Thyroid gland (tissue), 4 donors: ENCODE data around the gene HYCC1. TPM values are rescaled to one million over a fixed set of nuclear protein-coding genes. Genes with fewer than 3 reads are reported as not detected.
"Not testable (repeated sequence)": the region's sequence is repeated elsewhere in the genome, so short reads cannot be mapped to it uniquely, and the experiment has no call there.

ENCODE experiments used
- DNase-seq, 2 donors: peaks; one replicate each; pipeline ENCODE4 v3.0.0-alpha.2; 2019
- H3K27ac ChIP-seq, 3 donors: fragments of 200-600 bp; sonication (generic); 1 replicate in 2 of 3; 2 replicates in 1 of 3; pipeline ENCODE4 v1.5.1; 2016 to 2019; ENCODE audit warnings: mild to moderate bottlenecking in 1 of 3, moderate library complexity in 1 of 3
- H3K27me3 ChIP-seq: fragments of 200-600 bp; sonication (generic); one replicate; pipeline ENCODE4 v1.5.1; 2019
- H3K36me3 ChIP-seq, 2 donors: fragments of 200-600 bp; sonication (generic); one replicate each; pipeline ENCODE4 v1.5.1; 2016 to 2019
- H3K4me1 ChIP-seq, 2 donors: fragments of 200-600 bp; sonication (generic); one replicate each; pipeline ENCODE4 v1.5.1; 2017 to 2019
- H3K4me3 ChIP-seq, 3 donors: fragments of 200-600 bp; sonication (generic); replicated peaks in 1 of 3; 1 replicate in 2 of 3; 2 replicates in 1 of 3; pipeline ENCODE4 v1.5.1; 2016; ENCODE audit warnings: mild to moderate bottlenecking in 1 of 3
- H3K9me3 ChIP-seq: fragments of 200-600 bp; sonication (generic); one replicate; pipeline ENCODE4 v1.5.1; 2017
- POLR2A ChIP-seq, 2 donors: fragments of 450-650 bp; IDR thresholded peaks; one replicate each; pipeline ENCODE4 v1.6.1; 2017; ENCODE audit warnings: antibody characterized with exemption in 2 of 2, mild to moderate bottlenecking in 2 of 2, moderate library complexity in 1 of 2
- WGBS, 2 donors: methylation state at CpG; one replicate each; pipeline ENCODE4 v1.1.5; 2017; 5-methylcytosine and 5-hydroxymethylcytosine counted together
- intact Hi-C: fragments of 100-400 bp; cut with DNase I; formaldehyde crosslinking; loops from one replicate; pipeline ENCODE4 v1.15.1; 2023
- total RNA-seq, 4 donors: library from RNA; depleted of rRNA; stranded (reverse); fragments of >200 nt; gene quantifications; one replicate each; pipeline ENCODE4 v1.2.3, GENCODE V29; 2016
- TF ChIP-seq, protein P1 (sequence below), 6 experiments: fragments of 200-600 bp in 3 of 6; fragments of 450-650 bp in 3 of 6; sonication (generic) in 3 of 6; IDR thresholded peaks; one replicate each; pipeline ENCODE4 v1.5.1; 2016 to 2019; ENCODE audit warnings: antibody characterized with exemption in 6 of 6, mild to moderate bottlenecking in 2 of 6, inconsistent platforms in 1 of 6, moderate library complexity in 1 of 6

Gene HYCC1
- total RNA-seq, 4 donors from 2014 or later: 18.5 to 38.7 (median 23.4) TPM

- H3K27me3 ChIP-seq: no peaks in the 10 kb centered on the region
- TF ChIP-seq POLR2A (IDR thresholded peaks at IDR 0.05): no peak
- TF ChIP-seq, protein P1, sequence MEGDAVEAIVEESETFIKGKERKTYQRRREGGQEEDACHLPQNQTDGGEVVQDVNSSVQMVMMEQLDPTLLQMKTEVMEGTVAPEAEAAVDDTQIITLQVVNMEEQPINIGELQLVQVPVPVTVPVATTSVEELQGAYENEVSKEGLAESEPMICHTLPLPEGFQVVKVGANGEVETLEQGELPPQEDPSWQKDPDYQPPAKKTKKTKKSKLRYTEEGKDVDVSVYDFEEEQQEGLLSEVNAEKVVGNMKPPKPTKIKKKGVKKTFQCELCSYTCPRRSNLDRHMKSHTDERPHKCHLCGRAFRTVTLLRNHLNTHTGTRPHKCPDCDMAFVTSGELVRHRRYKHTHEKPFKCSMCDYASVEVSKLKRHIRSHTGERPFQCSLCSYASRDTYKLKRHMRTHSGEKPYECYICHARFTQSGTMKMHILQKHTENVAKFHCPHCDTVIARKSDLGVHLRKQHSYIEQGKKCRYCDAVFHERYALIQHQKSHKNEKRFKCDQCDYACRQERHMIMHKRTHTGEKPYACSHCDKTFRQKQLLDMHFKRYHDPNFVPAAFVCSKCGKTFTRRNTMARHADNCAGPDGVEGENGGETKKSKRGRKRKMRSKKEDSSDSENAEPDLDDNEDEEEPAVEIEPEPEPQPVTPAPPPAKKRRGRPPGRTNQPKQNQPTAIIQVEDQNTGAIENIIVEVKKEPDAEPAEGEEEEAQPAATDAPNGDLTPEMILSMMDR (IDR thresholded peaks at IDR 0.05): peak; percentile 54 to 91 (median 80)
- H3K4me3 ChIP-seq: no peak overlapping the region
- H3K9me3 ChIP-seq: no peaks in the 10 kb centered on the region
- intact Hi-C loops: loop anchor here (5.0 kb wide), 1 partner anchor 493 kb away; no protein-coding TSS in a partner anchor
- 2 to 3% methylated on average over 2 of the region's 2 CpGs for WGBS, 2 donors
- H3K27ac ChIP-seq: no peak overlapping the region
- H3K4me1 ChIP-seq: no peaks in the 10 kb centered on the region
- H3K36me3 ChIP-seq: no peaks in the 10 kb centered on the region
- peak; percentile 39 to 41 for DNase-seq
These were observed 41.8 kb upstream of the HYCC1 start for GRCh38 chr7:23055582-23056178.

DNA sequence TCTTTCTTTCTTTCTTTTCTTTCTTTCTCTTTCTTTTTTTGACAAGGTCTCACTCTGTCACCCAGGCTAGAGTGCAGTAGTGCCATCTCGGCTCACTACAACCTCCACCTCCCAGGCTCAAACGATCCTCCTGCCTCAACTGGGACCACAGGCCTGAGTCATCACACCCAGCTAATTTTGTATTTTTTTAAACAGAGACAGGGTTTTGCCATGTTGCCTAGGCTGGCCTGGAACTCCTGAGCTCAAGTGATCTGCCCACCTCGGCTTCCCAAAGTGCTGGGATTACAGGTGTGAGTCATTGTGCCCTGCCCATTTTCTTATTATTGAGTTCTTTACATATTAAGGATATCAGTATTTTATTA, 37.2 kb upstream of the HYCC1 start:
- H3K36me3 ChIP-seq, H3K4me3 ChIP-seq, H3K9me3 ChIP-seq, H3K4me1 ChIP-seq, intact Hi-C loops, DNase-seq, H3K27me3 ChIP-seq, H3K27ac ChIP-seq: not testable (repeated sequence)
- 82 to 84% methylated on average over 3 of the region's 3 CpGs for WGBS, 2 donors

DNA sequence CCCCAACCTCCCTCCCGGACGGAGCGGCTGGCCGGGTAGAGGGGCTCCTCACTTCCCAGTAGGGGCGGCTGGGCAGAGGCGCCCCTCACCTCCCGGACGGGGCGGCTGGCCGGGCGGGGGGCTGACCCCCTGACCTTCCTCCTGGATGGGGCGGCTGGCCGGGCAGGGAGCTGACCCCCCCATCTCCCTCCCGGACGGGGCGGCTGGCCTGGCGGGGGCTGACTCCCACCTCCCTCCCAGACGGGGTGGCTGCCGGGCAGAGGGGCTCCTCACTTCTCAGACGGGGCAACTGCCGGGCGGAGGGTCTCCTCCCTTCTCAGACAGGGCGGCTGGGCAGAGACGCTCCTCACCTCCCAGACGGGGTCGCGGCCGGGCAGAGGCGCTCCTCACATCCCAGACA, 32.4 kb upstream of the HYCC1 start:
- H3K9me3 ChIP-seq, H3K27me3 ChIP-seq, H3K4me1 ChIP-seq, H3K27ac ChIP-seq, intact Hi-C loops, DNase-seq, H3K36me3 ChIP-seq, H3K4me3 ChIP-seq: not testable (repeated sequence)
- 100% methylated on average over 1 of the region's 29 CpGs; no CpG with 5 or more reads in 1 of the 2 donors for WGBS, 2 donors

DNA sequence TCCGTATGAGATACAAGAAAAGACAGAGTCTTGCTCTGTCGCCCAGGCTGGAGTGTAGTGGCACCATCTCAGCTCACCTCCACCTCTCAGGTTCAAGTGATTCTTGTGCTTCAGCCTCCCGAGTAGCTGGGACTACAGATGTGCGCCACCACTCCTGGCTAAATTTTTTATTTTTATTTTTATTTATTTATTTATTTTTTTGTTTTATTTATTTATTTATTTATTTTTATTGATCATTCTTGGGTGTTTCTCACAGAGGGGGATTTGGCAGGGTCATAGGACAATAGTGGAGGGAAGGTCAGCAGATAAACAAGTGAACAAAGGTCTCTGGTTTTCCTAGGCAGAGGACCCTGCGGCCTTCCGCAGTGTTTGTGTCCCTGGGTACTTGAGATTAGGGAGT, 31.2 kb upstream of the HYCC1 start:
- H3K27me3 ChIP-seq, H3K36me3 ChIP-seq, H3K4me1 ChIP-seq, DNase-seq, H3K4me3 ChIP-seq, H3K9me3 ChIP-seq, H3K27ac ChIP-seq, intact Hi-C loops: not testable (repeated sequence)
- WGBS, 2 donors: 90 to 93% methylated on average over 4 of the region's 6 CpGs

GRCh38 chr7:23044581-23044980, 30.7 kb upstream of the HYCC1 start:
- no peak for DNase-seq
- Histone ChIP-seq H3K27me3 (no peaks in the 10 kb centered on the region), H3K36me3 (no peaks in the 10 kb centered on the region), H3K9me3 (no peaks in the 10 kb centered on the region), H3K4me3 (no peak overlapping the region), H3K4me1 (no peaks in the 10 kb centered on the region), H3K27ac (no peak overlapping the region)
- TF ChIP-seq, protein P1 (IDR thresholded peaks at IDR 0.05): no peak
- no peak for TF ChIP-seq POLR2A (IDR thresholded peaks at IDR 0.05)
- WGBS, 2 donors: 84 to 91% methylated on average over 3 of the region's 3 CpGs
- intact Hi-C loops: no loop called here

DNA sequence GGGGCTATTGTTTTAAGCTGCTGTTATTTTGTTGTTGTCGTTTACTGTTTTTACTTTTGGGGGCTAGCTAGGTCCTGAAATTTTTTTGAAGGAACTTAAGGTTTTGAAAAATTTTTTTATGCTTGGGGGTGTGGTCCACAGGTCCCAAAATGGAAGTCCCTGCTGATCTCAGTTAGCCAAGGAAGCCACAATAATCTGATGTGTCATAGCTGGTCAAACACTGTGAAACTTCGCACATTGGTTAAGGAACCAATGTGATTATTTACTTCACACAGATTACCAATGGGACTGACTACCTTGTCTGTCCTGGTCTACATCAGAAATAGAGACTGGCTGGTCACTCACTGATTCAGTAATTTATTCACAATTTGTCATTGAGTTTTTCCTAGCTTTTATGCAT, 29.5 kb upstream of the HYCC1 start:
- Histone ChIP-seq H3K27ac (no peak overlapping the region), H3K4me1 (no peaks in the 10 kb centered on the region), H3K4me3 (no peak overlapping the region), H3K36me3 (no peaks in the 10 kb centered on the region), H3K27me3 (no peaks in the 10 kb centered on the region), H3K9me3 (no peaks in the 10 kb centered on the region)
- TF ChIP-seq POLR2A (IDR thresholded peaks at IDR 0.05): no peak
- TF ChIP-seq, protein P1 (IDR thresholded peaks at IDR 0.05): no peak
- DNase-seq: no peak
- 92 to 95% methylated on average over 2 of the region's 2 CpGs for WGBS, 2 donors
- intact Hi-C loops: no loop called here

DNA sequence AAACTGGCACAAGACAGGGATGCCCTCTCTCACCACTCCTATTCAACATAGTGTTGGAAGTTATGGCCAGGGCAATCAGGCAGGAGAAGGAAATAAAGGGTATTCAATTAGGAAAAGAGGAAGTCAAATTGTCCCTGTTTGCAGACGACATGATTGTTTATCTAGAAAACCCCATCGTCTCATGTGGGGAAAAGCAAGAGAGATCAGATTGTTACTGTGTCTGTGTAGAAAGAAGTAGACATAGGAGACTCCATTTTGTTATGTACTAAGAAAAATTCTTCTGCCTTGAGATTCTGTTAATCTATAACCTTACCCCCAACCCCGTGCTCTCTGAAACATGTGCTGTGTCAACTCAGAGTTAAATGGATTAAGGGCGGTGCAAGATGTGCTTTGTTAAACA, 25.7 kb upstream of the HYCC1 start:
- H3K36me3 ChIP-seq, DNase-seq, intact Hi-C loops, H3K4me1 ChIP-seq, H3K27ac ChIP-seq, H3K4me3 ChIP-seq, H3K9me3 ChIP-seq, H3K27me3 ChIP-seq: not testable (repeated sequence)
- 64 to 65% methylated on average over 2 of the region's 4 CpGs for WGBS, 2 donors

DNA sequence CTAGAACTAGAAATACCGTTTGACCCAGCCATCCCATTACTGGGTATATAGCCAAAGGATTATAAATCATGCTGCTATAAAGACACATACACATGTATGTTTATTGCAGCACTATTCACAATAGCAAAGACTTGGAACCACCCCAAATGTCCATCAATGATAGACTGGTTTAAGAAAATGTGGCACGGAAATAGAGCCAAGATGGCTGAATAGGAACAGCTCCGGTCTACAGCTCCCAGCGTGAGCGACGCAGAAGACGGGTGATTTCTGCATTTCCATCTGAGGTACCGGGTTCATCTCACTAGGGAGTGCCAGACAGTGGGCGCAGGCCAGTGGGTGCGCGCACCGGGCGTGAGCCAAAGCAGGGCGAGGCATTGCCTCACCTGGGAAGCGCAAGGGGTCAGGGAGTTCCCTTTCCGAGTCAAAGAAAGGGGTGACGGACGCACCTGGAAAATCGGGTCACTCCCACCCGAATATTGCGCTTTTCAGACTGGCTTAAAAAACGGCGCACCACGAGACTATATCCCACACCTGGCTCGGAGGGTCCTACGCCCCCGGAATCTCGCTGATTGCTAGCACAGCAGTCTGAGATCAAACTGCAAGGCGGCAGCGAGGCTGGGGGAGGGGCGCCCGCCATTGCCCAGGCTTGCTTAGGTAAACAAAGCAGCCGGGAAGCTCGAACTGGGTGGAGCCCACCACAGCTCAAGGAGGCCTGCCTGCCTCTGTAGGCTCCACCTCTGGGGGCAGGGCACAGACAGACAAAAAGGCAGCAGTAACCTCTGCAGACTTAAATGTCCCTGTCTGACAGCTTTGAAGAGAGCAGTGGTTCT, 21.8 kb upstream of the HYCC1 start:
- H3K4me1 ChIP-seq, H3K4me3 ChIP-seq, H3K36me3 ChIP-seq, intact Hi-C loops, DNase-seq, H3K27me3 ChIP-seq, H3K9me3 ChIP-seq, H3K27ac ChIP-seq: not testable (repeated sequence)
- WGBS, 2 donors: 84 to 89% methylated on average over 14 to 21 of the region's 34 CpGs
